ENCODE results near the gene STUB1. TPM values are rescaled to one million over a fixed set of nuclear protein-coding genes. Genes with fewer than 3 reads are reported as not detected.

Gene STUB1
- total RNA-seq, 4 donors from 2014 or later = 51.9 to 190 (median 134) TPM

DNA sequence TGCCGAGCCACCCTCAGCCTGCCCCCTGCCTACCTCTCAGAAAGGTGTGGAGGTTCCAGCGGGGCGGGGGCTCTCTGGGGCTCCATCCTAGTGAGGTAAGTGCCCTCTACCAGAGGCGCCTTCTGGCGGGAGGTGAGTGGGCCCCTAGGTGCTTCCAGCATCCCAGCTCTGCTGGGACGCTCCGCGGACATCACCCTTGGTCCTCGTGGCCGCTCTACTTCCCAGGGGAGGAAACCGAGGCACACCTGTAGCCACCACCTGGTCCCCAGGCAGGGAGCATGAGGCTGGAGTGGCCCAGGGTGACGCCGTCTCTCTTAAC, 37.2 kb upstream of the STUB1 start:
- WGBS, 2 donors (ENCODE audit: low coverage in 1 of 2) = 66% methylated on average over 9 of the region's 13 CpGs; no CpG with 5 or more reads in 1 of the 2 donors
- TF ChIP-seq EP300 (IDR thresholded peaks at IDR 0.05; ENCODE audit: low read depth) = no peak
- no peak for TF ChIP-seq POLR2AphosphoS5 (IDR thresholded peaks at IDR 0.05)
- TF ChIP-seq POLR2A (IDR thresholded peaks at IDR 0.05) = no peak
- TF ChIP-seq, protein P1, sequence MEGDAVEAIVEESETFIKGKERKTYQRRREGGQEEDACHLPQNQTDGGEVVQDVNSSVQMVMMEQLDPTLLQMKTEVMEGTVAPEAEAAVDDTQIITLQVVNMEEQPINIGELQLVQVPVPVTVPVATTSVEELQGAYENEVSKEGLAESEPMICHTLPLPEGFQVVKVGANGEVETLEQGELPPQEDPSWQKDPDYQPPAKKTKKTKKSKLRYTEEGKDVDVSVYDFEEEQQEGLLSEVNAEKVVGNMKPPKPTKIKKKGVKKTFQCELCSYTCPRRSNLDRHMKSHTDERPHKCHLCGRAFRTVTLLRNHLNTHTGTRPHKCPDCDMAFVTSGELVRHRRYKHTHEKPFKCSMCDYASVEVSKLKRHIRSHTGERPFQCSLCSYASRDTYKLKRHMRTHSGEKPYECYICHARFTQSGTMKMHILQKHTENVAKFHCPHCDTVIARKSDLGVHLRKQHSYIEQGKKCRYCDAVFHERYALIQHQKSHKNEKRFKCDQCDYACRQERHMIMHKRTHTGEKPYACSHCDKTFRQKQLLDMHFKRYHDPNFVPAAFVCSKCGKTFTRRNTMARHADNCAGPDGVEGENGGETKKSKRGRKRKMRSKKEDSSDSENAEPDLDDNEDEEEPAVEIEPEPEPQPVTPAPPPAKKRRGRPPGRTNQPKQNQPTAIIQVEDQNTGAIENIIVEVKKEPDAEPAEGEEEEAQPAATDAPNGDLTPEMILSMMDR (IDR thresholded peaks at IDR 0.05) = no peak
- H3K4me3 ChIP-seq = peak overlapping the region; percentile 84 to 96 (median 88)
- H3K9me3 ChIP-seq = no peaks in the 10 kb centered on the region
- peak overlapping the region; percentile 93 to 96 (median 95) for H3K27ac ChIP-seq
- intact Hi-C loops (cut with DNase I; ENCODE audit: low total_unique reads) = no loop called here
- in situ Hi-C loops (cut with MboI; ENCODE audit: low pct_ligation_motif_present in 1 of 4, low pct_unique_long_range_greater_than_20kb in 1 of 4, low sequenced_read_pairs in 3 of 4) = no loop called here
- no peaks in the 10 kb centered on the region for H3K36me3 ChIP-seq
- no peak for DNase-seq
- peaks cover 35 to 59% (median 58%) of the 10 kb centered on the region in 4 donors for H3K4me1 ChIP-seq
- H3K27me3 ChIP-seq = no peaks in the 10 kb centered on the region

DNA sequence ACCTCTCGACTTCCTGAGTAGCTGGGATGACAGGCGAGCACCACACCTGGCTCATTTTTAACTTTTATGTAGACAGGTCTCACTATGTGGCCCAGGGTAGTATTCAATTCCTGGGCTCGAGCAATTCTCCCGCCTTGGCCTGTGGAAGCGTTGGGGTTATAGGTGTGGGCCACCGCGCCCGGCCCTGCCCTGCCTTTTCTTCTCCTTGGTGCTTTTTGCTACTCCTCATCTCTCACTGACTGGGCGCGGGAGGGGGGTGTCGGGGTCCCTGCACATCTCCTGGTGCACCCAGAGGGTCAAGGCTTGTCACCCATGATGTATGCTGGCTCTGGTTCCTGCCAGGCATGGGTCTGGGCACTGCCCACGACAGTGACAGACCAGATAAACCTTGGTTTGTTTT, 35.7 kb upstream of the STUB1 start:
- WGBS, 2 donors (ENCODE audit: low coverage in 1 of 2) = 80 to 82% methylated on average over 2 to 12 of the region's 12 CpGs
- Histone ChIP-seq H3K27ac (peak overlapping the region; percentile 93 to 96 (median 95)), H3K36me3 (no peaks in the 10 kb centered on the region), H3K4me1 (peaks cover 40 to 70% (median 69%) of the 10 kb centered on the region in 4 donors), H3K27me3 (no peaks in the 10 kb centered on the region), H3K4me3 (no peak overlapping the region), H3K9me3 (no peaks in the 10 kb centered on the region)
- intact Hi-C loops (cut with DNase I; ENCODE audit: low total_unique reads) (no loop called here), in situ Hi-C loops (cut with MboI; ENCODE audit: low pct_ligation_motif_present in 1 of 4, low pct_unique_long_range_greater_than_20kb in 1 of 4, low sequenced_read_pairs in 3 of 4) (no loop called here)
- DNase-seq = no peak
- TF ChIP-seq POLR2AphosphoS5 (IDR thresholded peaks at IDR 0.05) (no peak), EP300 (IDR thresholded peaks at IDR 0.05; ENCODE audit: low read depth) (no peak), POLR2A (IDR thresholded peaks at IDR 0.05) (no peak)
- TF ChIP-seq, protein P1 (IDR thresholded peaks at IDR 0.05) = no peak

DNA sequence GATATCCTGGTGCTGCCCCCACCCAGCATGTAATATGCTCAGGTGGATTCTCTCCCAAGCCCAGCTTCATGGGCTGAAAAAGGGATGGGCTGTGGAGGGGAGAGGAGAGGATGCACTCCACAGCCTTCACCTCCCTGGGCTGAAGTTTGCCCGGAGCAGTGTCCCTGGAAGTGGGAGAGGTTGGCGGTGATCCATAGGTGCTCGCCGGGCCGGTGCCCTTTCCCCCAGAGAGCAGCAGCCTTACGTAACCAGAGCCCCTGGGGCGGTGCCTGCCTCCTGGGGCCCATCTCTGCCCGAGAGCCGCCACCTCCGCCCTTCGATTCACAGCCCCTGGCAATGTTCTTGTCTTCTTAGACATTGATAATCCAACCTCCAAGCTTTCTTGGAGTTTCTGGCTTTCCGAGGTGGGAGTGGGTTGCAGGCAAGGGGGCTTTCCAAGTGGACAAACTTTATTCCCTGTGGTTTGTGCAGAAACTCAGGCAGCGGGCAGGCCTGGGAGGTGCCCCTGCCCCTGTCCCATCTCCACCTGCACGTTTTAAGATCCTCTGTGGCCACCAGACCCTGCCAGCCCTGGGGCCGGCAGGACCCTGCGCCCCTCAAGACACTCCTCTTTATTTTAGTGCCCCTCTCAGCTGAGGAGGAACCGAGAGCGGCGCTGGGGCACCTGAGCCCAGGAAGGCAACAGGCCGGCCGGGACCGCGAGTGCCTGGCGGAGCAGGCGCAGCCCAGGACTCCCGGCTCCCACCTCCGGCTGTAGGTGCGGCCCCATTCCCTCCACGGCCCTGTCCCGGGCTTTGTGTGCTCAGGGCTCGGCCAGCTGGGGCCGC, 34.1 kb upstream of the STUB1 start:
- Histone ChIP-seq H3K4me1 (peaks cover 48 to 82% (median 77%) of the 10 kb centered on the region in 4 donors), H3K36me3 (no peaks in the 10 kb centered on the region), H3K27me3 (no peaks in the 10 kb centered on the region), H3K9me3 (no peaks in the 10 kb centered on the region), H3K4me3 (peak overlapping the region in 2 of 4 donors; percentile 13 to 25), H3K27ac (peak overlapping the region; percentile 93 to 96 (median 95))
- intact Hi-C loops (cut with DNase I; ENCODE audit: low total_unique reads) = no loop called here
- DNase-seq = peak; percentile 89
- WGBS, 2 donors (ENCODE audit: low coverage in 1 of 2) = 48% methylated on average over 28 of the region's 32 CpGs; no CpG with 5 or more reads in 1 of the 2 donors
- TF ChIP-seq, protein P1 (IDR thresholded peaks at IDR 0.05) = no peak
- TF ChIP-seq POLR2AphosphoS5 (IDR thresholded peaks at IDR 0.05) (peak in 2 of 3 donors; percentile 69 to 79), POLR2A (IDR thresholded peaks at IDR 0.05) (peak; percentile 52)
- in situ Hi-C loops (cut with MboI; ENCODE audit: low pct_ligation_motif_present in 1 of 4, low pct_unique_long_range_greater_than_20kb in 1 of 4, low sequenced_read_pairs in 3 of 4) = no loop called here

DNA sequence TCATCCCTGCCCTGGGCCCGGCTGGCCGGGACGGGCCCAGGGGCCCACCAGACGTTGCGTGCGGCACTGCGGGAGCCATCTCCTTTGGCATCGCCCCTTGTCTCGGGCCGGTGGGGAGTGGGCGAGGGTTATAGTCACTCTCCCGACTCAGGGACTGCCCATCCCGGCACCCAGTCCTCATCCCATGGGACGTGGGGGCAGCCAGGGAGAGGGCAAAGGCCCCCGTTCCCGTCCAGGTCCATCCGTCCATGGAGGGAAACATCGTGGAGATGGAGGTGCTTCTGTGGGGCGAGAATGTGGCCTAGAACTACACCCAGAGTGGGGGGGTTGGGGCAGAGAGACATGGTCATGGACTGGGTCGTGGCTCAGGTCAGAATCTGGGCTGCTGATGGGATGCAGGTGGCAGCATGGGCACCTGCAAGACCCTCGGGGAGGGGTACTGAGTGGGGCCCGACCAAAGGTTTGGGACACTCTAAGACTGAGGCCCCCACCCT, 33.5 kb upstream of the STUB1 start:
- 10 to 69% methylated on average over 2 to 11 of the region's 22 CpGs for WGBS, 2 donors (ENCODE audit: low coverage in 1 of 2)
- peak overlapping the region in 2 of 4 donors; percentile 13 to 25 for H3K4me3 ChIP-seq
- no peaks in the 10 kb centered on the region for H3K27me3 ChIP-seq
- H3K9me3 ChIP-seq = no peaks in the 10 kb centered on the region
- in situ Hi-C loops (cut with MboI; ENCODE audit: low pct_ligation_motif_present in 1 of 4, low pct_unique_long_range_greater_than_20kb in 1 of 4, low sequenced_read_pairs in 3 of 4) = no loop called here
- H3K4me1 ChIP-seq = peaks cover 48 to 78% (median 76%) of the 10 kb centered on the region in 4 donors
- DNase-seq = no peak
- no peaks in the 10 kb centered on the region for H3K36me3 ChIP-seq
- TF ChIP-seq EP300 (IDR thresholded peaks at IDR 0.05; ENCODE audit: low read depth) (no peak), POLR2A (IDR thresholded peaks at IDR 0.05) (no peak), POLR2AphosphoS5 (IDR thresholded peaks at IDR 0.05) (no peak)
- TF ChIP-seq, protein P1 (IDR thresholded peaks at IDR 0.05) = no peak
- peak overlapping the region; percentile 93 to 96 (median 95) for H3K27ac ChIP-seq
- intact Hi-C loops (cut with DNase I; ENCODE audit: low total_unique reads) = no loop called here

Data from transverse colon (tissue), 4 donors.